ENCODE data around the gene RFTN1. TPM values are rescaled to one million over a fixed set of nuclear protein-coding genes. Genes with fewer than 3 reads are reported as not detected.

The RFTN1 gene
- total and polyA plus RNA-seq, 2 of the 8 experiments (the other 6 are each of a cell fraction or from before 2014, with no cell fraction given): 4.6 to 6.7 TPM

DNA sequence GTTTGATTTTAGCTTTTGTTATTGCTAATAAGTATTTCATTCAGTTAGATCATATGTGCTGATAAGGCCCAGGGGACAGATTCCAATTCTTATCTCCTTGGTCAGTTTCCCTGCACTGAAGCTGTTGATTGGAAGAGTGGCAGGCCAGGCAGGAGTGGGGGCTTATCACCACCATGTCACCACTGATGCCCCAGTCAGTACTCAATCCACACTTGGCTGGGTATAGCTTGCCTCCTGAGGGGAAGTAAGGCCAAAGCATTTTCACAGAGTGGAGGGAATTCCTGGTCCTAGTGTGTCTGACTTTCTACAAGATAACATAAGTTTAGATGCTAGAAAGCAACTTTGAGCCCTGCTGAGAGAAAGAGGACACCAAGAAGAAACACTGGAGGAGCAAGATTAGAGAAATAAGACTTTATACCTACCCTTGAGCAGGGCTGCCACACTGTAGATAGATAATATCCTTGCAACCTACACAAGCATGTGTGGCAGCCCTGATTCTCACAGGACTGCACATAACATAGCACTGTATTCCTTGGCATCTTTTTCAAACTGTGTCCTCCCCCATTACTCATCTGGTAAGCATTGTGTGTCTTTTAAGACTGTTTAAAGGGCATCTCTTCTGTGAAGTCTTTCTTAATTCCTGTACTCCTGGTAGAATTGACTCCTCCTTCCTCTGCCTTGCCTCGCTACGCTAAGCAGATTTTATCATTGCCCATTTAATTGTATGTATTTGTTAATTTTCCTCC lies 224.2 kb downstream of the RFTN1 start (continued):
- TF ChIP-seq, protein P1, sequence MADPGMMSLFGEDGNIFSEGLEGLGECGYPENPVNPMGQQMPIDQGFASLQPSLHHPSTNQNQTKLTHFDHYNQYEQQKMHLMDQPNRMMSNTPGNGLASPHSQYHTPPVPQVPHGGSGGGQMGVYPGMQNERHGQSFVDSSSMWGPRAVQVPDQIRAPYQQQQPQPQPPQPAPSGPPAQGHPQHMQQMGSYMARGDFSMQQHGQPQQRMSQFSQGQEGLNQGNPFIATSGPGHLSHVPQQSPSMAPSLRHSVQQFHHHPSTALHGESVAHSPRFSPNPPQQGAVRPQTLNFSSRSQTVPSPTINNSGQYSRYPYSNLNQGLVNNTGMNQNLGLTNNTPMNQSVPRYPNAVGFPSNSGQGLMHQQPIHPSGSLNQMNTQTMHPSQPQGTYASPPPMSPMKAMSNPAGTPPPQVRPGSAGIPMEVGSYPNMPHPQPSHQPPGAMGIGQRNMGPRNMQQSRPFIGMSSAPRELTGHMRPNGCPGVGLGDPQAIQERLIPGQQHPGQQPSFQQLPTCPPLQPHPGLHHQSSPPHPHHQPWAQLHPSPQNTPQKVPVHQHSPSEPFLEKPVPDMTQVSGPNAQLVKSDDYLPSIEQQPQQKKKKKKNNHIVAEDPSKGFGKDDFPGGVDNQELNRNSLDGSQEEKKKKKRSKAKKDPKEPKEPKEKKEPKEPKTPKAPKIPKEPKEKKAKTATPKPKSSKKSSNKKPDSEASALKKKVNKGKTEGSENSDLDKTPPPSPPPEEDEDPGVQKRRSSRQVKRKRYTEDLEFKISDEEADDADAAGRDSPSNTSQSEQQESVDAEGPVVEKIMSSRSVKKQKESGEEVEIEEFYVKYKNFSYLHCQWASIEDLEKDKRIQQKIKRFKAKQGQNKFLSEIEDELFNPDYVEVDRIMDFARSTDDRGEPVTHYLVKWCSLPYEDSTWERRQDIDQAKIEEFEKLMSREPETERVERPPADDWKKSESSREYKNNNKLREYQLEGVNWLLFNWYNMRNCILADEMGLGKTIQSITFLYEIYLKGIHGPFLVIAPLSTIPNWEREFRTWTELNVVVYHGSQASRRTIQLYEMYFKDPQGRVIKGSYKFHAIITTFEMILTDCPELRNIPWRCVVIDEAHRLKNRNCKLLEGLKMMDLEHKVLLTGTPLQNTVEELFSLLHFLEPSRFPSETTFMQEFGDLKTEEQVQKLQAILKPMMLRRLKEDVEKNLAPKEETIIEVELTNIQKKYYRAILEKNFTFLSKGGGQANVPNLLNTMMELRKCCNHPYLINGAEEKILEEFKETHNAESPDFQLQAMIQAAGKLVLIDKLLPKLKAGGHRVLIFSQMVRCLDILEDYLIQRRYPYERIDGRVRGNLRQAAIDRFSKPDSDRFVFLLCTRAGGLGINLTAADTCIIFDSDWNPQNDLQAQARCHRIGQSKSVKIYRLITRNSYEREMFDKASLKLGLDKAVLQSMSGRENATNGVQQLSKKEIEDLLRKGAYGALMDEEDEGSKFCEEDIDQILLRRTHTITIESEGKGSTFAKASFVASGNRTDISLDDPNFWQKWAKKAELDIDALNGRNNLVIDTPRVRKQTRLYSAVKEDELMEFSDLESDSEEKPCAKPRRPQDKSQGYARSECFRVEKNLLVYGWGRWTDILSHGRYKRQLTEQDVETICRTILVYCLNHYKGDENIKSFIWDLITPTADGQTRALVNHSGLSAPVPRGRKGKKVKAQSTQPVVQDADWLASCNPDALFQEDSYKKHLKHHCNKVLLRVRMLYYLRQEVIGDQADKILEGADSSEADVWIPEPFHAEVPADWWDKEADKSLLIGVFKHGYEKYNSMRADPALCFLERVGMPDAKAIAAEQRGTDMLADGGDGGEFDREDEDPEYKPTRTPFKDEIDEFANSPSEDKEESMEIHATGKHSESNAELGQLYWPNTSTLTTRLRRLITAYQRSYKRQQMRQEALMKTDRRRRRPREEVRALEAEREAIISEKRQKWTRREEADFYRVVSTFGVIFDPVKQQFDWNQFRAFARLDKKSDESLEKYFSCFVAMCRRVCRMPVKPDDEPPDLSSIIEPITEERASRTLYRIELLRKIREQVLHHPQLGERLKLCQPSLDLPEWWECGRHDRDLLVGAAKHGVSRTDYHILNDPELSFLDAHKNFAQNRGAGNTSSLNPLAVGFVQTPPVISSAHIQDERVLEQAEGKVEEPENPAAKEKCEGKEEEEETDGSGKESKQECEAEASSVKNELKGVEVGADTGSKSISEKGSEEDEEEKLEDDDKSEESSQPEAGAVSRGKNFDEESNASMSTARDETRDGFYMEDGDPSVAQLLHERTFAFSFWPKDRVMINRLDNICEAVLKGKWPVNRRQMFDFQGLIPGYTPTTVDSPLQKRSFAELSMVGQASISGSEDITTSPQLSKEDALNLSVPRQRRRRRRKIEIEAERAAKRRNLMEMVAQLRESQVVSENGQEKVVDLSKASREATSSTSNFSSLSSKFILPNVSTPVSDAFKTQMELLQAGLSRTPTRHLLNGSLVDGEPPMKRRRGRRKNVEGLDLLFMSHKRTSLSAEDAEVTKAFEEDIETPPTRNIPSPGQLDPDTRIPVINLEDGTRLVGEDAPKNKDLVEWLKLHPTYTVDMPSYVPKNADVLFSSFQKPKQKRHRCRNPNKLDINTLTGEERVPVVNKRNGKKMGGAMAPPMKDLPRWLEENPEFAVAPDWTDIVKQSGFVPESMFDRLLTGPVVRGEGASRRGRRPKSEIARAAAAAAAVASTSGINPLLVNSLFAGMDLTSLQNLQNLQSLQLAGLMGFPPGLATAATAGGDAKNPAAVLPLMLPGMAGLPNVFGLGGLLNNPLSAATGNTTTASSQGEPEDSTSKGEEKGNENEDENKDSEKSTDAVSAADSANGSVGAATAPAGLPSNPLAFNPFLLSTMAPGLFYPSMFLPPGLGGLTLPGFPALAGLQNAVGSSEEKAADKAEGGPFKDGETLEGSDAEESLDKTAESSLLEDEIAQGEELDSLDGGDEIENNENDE (IDR thresholded peaks at IDR 0.05; ENCODE audit: insufficient replicate concordance, low read length): no peak
- TF ChIP-seq CREB1 (IDR thresholded peaks at IDR 0.05) (no peak), RBBP5 (IDR thresholded peaks at IDR 0.05; ENCODE audit: borderline replicate concordance, low read depth, low read length) (no peak), GTF2F1 (IDR thresholded peaks at IDR 0.05; ENCODE audit: borderline replicate concordance, low read depth, low read length) (no peak), SP1 (IDR thresholded peaks at IDR 0.05; ENCODE audit: low read depth, low read length) (no peak), HDAC2 (IDR thresholded peaks at IDR 0.05; ENCODE audit: borderline replicate concordance in 1 of 2, low read depth in 2 of 2, low read length in 2 of 2) (no peak), SIN3A (conservative IDR thresholded peaks at IDR 0.05 in 1 of 2, IDR thresholded peaks at IDR 0.05 in 1 of 2; ENCODE audit: low read depth in 1 of 2, low read length in 2 of 2) (no peak), JUN (IDR thresholded peaks at IDR 0.05; ENCODE audit: low read depth, low read length) (no peak)
- TF ChIP-seq, protein P2, sequence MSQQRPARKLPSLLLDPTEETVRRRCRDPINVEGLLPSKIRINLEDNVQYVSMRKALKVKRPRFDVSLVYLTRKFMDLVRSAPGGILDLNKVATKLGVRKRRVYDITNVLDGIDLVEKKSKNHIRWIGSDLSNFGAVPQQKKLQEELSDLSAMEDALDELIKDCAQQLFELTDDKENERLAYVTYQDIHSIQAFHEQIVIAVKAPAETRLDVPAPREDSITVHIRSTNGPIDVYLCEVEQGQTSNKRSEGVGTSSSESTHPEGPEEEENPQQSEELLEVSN (IDR thresholded peaks at IDR 0.05): no peak

Data from H1 (cell line).